Muscle layer of duodenum (tissue), 2 donors: ENCODE results near the gene UBASH3A.

ENCODE experiments used
- H3K27ac ChIP-seq: one replicate; pipeline ENCODE4 v1.7.0; 2013; ENCODE audit warnings: mild to moderate bottlenecking, low read length
- H3K27me3 ChIP-seq: one replicate; pipeline ENCODE4 v1.7.0; 2013; ENCODE audit warnings: low read depth, mild to moderate bottlenecking, control low read depth, low read length
- H3K36me3 ChIP-seq, 2 donors: one replicate each; pipeline ENCODE4 v1.7.0; 2013; ENCODE audit warnings: low read length in 2 of 2, control low read depth in 1 of 2, mild to moderate bottlenecking in 1 of 2; ENCODE audit not compliant: insufficient read depth in 2 of 2, control insufficient read depth in 1 of 2
- H3K4me1 ChIP-seq, 2 donors: one replicate each; pipeline ENCODE4 v1.7.0; 2013; ENCODE audit warnings: low read length in 2 of 2, mild to moderate bottlenecking in 2 of 2, control low read depth in 1 of 2, moderate library complexity in 1 of 2; ENCODE audit not compliant: insufficient read depth in 2 of 2, control insufficient read depth in 1 of 2
- H3K4me3 ChIP-seq, 2 donors: one replicate each; pipeline ENCODE4 v1.7.0; 2013; ENCODE audit warnings: low read length in 2 of 2, low read depth in 1 of 2, mild to moderate bottlenecking in 1 of 2
- H3K9me3 ChIP-seq, 2 donors: one replicate each; pipeline ENCODE4 v1.7.0; 2013; ENCODE audit warnings: low read length in 2 of 2, control low read depth in 1 of 2, mild to moderate bottlenecking in 1 of 2; ENCODE audit not compliant: control insufficient read depth in 1 of 2
- donor health status: healthy.

UBASH3A gene

GRCh38 chr21:42375506-42375905 lies 28.2 kb upstream of the UBASH3A start:
- Histone ChIP-seq H3K4me1 (no peaks in the 10 kb centered on the region), H3K4me3 (no peak overlapping the region), H3K27me3 (no peaks in the 10 kb centered on the region), H3K36me3 (no peaks in the 10 kb centered on the region), H3K27ac (no peak overlapping the region), H3K9me3 (no peaks in the 10 kb centered on the region)

DNA sequence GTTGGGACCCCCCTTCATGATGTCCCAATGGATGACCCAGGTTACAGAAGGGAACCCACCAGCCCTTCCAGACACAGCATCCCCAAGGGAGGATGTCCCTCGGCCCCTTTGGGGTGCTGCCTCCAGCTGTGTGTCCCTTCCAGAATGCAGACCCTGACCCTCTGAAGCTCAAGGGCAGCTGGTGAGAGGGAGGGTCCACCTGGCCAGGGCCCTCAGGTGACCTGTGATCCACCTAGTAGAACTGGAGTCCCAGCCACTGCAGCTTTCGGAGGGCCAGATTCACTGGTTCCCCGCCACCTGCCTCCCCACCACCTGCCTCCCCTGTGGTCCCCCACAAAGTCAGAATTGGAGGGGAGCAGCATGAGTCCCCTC lies 27.8 kb upstream of the UBASH3A start:
- H3K27me3 ChIP-seq, result no peaks in the 10 kb centered on the region
- no peak overlapping the region for H3K27ac ChIP-seq
- no peaks in the 10 kb centered on the region for H3K4me1 ChIP-seq
- no peak overlapping the region for H3K4me3 ChIP-seq
- no peaks in the 10 kb centered on the region for H3K36me3 ChIP-seq
- no peaks in the 10 kb centered on the region for H3K9me3 ChIP-seq

GRCh38 chr21:42376338-42376982 lies 27.2 kb upstream of the UBASH3A start:
- H3K27me3 ChIP-seq, result no peaks in the 10 kb centered on the region
- H3K4me1 ChIP-seq, result no peaks in the 10 kb centered on the region
- H3K4me3 ChIP-seq, result no peak overlapping the region
- no peaks in the 10 kb centered on the region for H3K36me3 ChIP-seq
- H3K27ac ChIP-seq, result no peak overlapping the region
- peaks cover 0 to 3% of the 10 kb centered on the region in 2 donors for H3K9me3 ChIP-seq

GRCh38 chr21:42377211-42377950 lies 26.3 kb upstream of the UBASH3A start:
- Histone ChIP-seq H3K9me3 (peaks cover 4 to 12% of the 10 kb centered on the region in 2 donors), H3K27me3 (no peaks in the 10 kb centered on the region), H3K36me3 (no peaks in the 10 kb centered on the region), H3K4me1 (no peaks in the 10 kb centered on the region), H3K4me3 (no peak overlapping the region), H3K27ac (no peak overlapping the region)

GRCh38 chr21:42377951-42378340 lies 25.8 kb upstream of the UBASH3A start:
- Histone ChIP-seq H3K4me1 (no peaks in the 10 kb centered on the region), H3K36me3 (no peaks in the 10 kb centered on the region), H3K4me3 (no peak overlapping the region), H3K27me3 (no peaks in the 10 kb centered on the region), H3K27ac (no peak overlapping the region), H3K9me3 (peaks cover 4 to 13% of the 10 kb centered on the region in 2 donors)

- Histone ChIP-seq H3K4me1 (no peaks in the 10 kb centered on the region), H3K27me3 (no peaks in the 10 kb centered on the region), H3K9me3 (peaks cover 4 to 13% of the 10 kb centered on the region in 2 donors), H3K36me3 (no peaks in the 10 kb centered on the region), H3K27ac (no peak overlapping the region), H3K4me3 (no peak overlapping the region)
These were observed 25.3 kb upstream of the UBASH3A start for GRCh38 chr21:42378418-42378817.

GRCh38 chr21:42379426-42380215 lies 24.1 kb upstream of the UBASH3A start:
- H3K27me3 ChIP-seq, result no peaks in the 10 kb centered on the region
- peaks cover 4 to 13% of the 10 kb centered on the region in 2 donors for H3K9me3 ChIP-seq
- no peak overlapping the region for H3K4me3 ChIP-seq
- no peak overlapping the region for H3K27ac ChIP-seq
- H3K4me1 ChIP-seq, result no peaks in the 10 kb centered on the region
- no peaks in the 10 kb centered on the region for H3K36me3 ChIP-seq

DNA sequence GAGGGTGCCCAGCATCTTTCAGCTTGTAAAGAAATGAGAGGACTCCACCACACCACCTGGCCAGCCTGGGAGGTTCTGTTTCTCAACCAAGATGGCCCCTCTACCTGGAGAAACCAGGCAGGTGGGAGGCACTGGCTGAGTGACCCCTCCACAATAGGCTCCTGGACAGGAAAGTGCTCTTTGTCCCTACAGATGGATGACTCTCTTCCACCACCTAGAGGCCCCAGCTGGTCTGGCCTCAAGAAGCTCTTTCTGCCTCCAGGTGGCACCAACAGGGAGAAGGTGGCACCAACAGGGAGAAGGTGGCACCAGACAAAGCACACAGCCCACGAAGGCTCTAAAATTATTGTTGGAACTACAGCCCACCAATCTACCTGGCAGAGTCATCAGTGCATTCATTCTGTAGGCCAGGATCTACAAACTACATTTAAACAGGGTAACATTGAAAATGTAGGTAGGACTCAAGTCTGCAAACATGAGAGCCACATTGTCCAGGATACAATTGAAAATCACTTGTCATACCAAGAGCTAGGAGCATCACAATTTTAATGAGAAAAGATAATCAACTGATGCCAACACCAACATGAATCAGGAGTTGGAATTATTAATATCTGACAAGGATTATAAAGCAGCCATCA lies 22.2 kb upstream of the UBASH3A start:
- no peaks in the 10 kb centered on the region for H3K27me3 ChIP-seq
- peaks cover 4 to 13% of the 10 kb centered on the region in 2 donors for H3K9me3 ChIP-seq
- H3K36me3 ChIP-seq, result no peaks in the 10 kb centered on the region
- H3K4me3 ChIP-seq, result no peak overlapping the region
- no peaks in the 10 kb centered on the region for H3K4me1 ChIP-seq
- H3K27ac ChIP-seq, result no peak overlapping the region

GRCh38 chr21:42382915-42383314 lies 20.8 kb upstream of the UBASH3A start:
- no peaks in the 10 kb centered on the region for H3K36me3 ChIP-seq
- H3K4me3 ChIP-seq, result no peak overlapping the region
- H3K27ac ChIP-seq, result no peak overlapping the region
- H3K27me3 ChIP-seq, result no peaks in the 10 kb centered on the region
- no peaks in the 10 kb centered on the region for H3K4me1 ChIP-seq
- H3K9me3 ChIP-seq, result peaks cover 4 to 13% of the 10 kb centered on the region in 2 donors

GRCh38 chr21:42383331-42383730 lies 20.4 kb upstream of the UBASH3A start:
- Histone ChIP-seq H3K4me3 (no peak overlapping the region), H3K27ac (no peak overlapping the region), H3K4me1 (no peaks in the 10 kb centered on the region), H3K36me3 (no peaks in the 10 kb centered on the region), H3K9me3 (peaks cover 4 to 13% of the 10 kb centered on the region in 2 donors), H3K27me3 (no peaks in the 10 kb centered on the region)
